Ishikawa (cell line): Measurements from ENCODE around the gene MUC5B.

Experiments
- CEBPB ChIP-seq: IDR thresholded peaks from 2 replicates; pipeline ENCODE4 v1.6.1; 2012
- CREB1 ChIP-seq: IDR thresholded peaks from 2 replicates; pipeline ENCODE4 v1.6.1; 2012; ENCODE audit warnings: low read depth
- EGR1 ChIP-seq: IDR thresholded peaks from 2 replicates; pipeline ENCODE4 v1.6.1; 2012
- EP300 ChIP-seq: IDR thresholded peaks from 2 replicates; pipeline ENCODE4 v1.6.1; 2012; ENCODE audit warnings: borderline replicate concordance
- FOXM1 ChIP-seq: IDR thresholded peaks from 2 replicates; pipeline ENCODE4 v1.6.1; 2012; ENCODE audit warnings: low read depth, borderline replicate concordance
- MAX ChIP-seq: IDR thresholded peaks from 2 replicates; pipeline ENCODE4 v1.6.1; 2012
- NFIC ChIP-seq: IDR thresholded peaks from 2 replicates; pipeline ENCODE4 v1.6.1; 2012
- RAD21 ChIP-seq: IDR thresholded peaks from 2 replicates; pipeline ENCODE4 v1.6.1; 2012; ENCODE audit warnings: low read depth
- REST ChIP-seq: IDR thresholded peaks from 2 replicates; pipeline ENCODE4 v1.6.1; 2012; ENCODE audit warnings: low read depth, mild to moderate bottlenecking
- TAF1 ChIP-seq: IDR thresholded peaks from 2 replicates; pipeline ENCODE4 v1.6.1; 2012; ENCODE audit warnings: low read depth, mild to moderate bottlenecking
- TCF12 ChIP-seq: IDR thresholded peaks from 2 replicates; pipeline ENCODE4 v1.6.1; 2012; ENCODE audit warnings: low read depth
- TEAD4 ChIP-seq: IDR thresholded peaks from 2 replicates; pipeline ENCODE4 v1.6.1; 2012
- YY1 ChIP-seq: IDR thresholded peaks from 2 replicates; pipeline ENCODE4 v1.6.1; 2012; ENCODE audit warnings: low read depth
- ZBTB7A ChIP-seq: IDR thresholded peaks from 2 replicates; pipeline ENCODE4 v1.6.1; 2012; ENCODE audit warnings: low read depth

MUC5B gene

GRCh38 chr11:1235306-1235900 lies 12.5 kb downstream of the MUC5B start:
- TF ChIP-seq ZBTB7A, result no peak
- no peak for TF ChIP-seq REST
- TF ChIP-seq CEBPB, result no peak
- TF ChIP-seq CREB1, result no peak

- TF ChIP-seq EGR1, result no peak
- no peak for TF ChIP-seq NFIC
- TF ChIP-seq ZBTB7A, result no peak
- no peak for TF ChIP-seq CEBPB
- no peak for TF ChIP-seq MAX
- no peak for TF ChIP-seq RAD21
These were observed 13.0 kb downstream of the MUC5B start for GRCh38 chr11:1235901-1236315.

- no peak for TF ChIP-seq EGR1
- no peak for TF ChIP-seq TEAD4
- no peak for TF ChIP-seq MAX
- no peak for TF ChIP-seq RAD21
- no peak for TF ChIP-seq YY1
- TF ChIP-seq FOXM1, result no peak
- TF ChIP-seq REST, result no peak
- no peak for TF ChIP-seq ZBTB7A
These were observed 13.7 kb downstream of the MUC5B start for GRCh38 chr11:1236316-1237127.

- TF ChIP-seq REST (no peak), RAD21 (no peak), ZBTB7A (no peak), EP300 (no peak), MAX (no peak), CREB1 (no peak), YY1 (no peak), EGR1 (no peak), TCF12 (0 out of 2 replicates have a peak, but pooled peaks have one; percentile 25), NFIC (peak; percentile 43), CEBPB (no peak)
These were observed 14.3 kb downstream of the MUC5B start for GRCh38 chr11:1237128-1237580.

- TF ChIP-seq RAD21 (no peak), TCF12 (no peak), EP300 (no peak), EGR1 (no peak), MAX (no peak), YY1 (no peak), TAF1 (no peak), REST (no peak), FOXM1 (no peak), ZBTB7A (no peak), NFIC (no peak)
These were observed 15.0 kb downstream of the MUC5B start for GRCh38 chr11:1237851-1238250.
